Gastrocnemius medialis (tissue), 4 donors: ENCODE results near the gene DDX60. TPM values are rescaled to one million over a fixed set of nuclear protein-coding genes. Genes with fewer than 3 reads are reported as not detected.
"Not testable (repeated sequence)": the region's sequence is repeated elsewhere in the genome, so short reads cannot be mapped to it uniquely, and the experiment has no call there.

ENCODE experiments used
- ATAC-seq, 2 donors: fragments of 150-250 bp; one replicate each; pipeline ENCODE4 v1.9.1; 2016
- DNase-seq, 2 donors: peaks; one replicate each; pipeline ENCODE4 v3.0.0-alpha.2; 2019
- H3K27ac ChIP-seq, 4 donors: fragments of 200-600 bp; sonication (generic); 1 replicate in 1 of 4; 2 replicates in 3 of 4; pipeline ENCODE4 v1.5.1; 2016 to 2018; ENCODE audit warnings: mild to moderate bottlenecking in 2 of 4, moderate library complexity in 1 of 4
- H3K27me3 ChIP-seq, 3 donors: fragments of 200-600 bp; sonication (generic) in 2 of 3; 1 replicate in 1 of 3; 2 replicates in 2 of 3; pipeline versions ENCODE4 v1.5.1 to v1.6.0; 2016 to 2019; ENCODE audit warnings: mild to moderate bottlenecking in 1 of 3, moderate library complexity in 1 of 3
- H3K36me3 ChIP-seq, 2 donors: fragments of 200-600 bp; sonication (generic) in 1 of 2; one replicate each; pipeline ENCODE4 v1.5.1; 2017 to 2018
- H3K4me1 ChIP-seq, 2 donors: fragments of 200-600 bp; sonication (generic) in 1 of 2; one replicate each; pipeline ENCODE4 v1.5.1; 2016 to 2017; ENCODE audit warnings: mild to moderate bottlenecking in 2 of 2
- H3K4me3 ChIP-seq, 4 donors: fragments of 200-600 bp; sonication (generic) in 3 of 4; 1 replicate in 1 of 4; 2 replicates in 3 of 4; pipeline ENCODE4 v1.5.1; 2016 to 2019; ENCODE audit warnings: mild to moderate bottlenecking in 2 of 4
- H3K9me3 ChIP-seq, 3 donors: fragments of 200-600 bp; sonication (generic) in 2 of 3; 1 replicate in 1 of 3; 2 replicates in 2 of 3; pipeline ENCODE4 v1.5.1; 2016 to 2019
- CTCF ChIP-seq, 5 experiments: fragments of 450-650 bp in 3 of 5; fragments of 200-600 bp in 2 of 5; sonication (generic) in 2 of 5; IDR thresholded peaks in 4 of 5; conservative IDR thresholded peaks in 1 of 5; 1 replicate in 4 of 5; 2 replicates in 1 of 5; pipeline ENCODE4 v1.5.1; 2016 to 2019; ENCODE audit warnings: antibody characterized with exemption in 5 of 5, mild to moderate bottlenecking in 3 of 5, moderate library complexity in 3 of 5
- POLR2A ChIP-seq, 2 donors: fragments of 450-650 bp; IDR thresholded peaks; one replicate each; pipeline ENCODE4 v1.6.1; 2017; ENCODE audit warnings: antibody characterized with exemption in 2 of 2, mild to moderate bottlenecking in 2 of 2, moderate library complexity in 2 of 2
- in situ Hi-C, 4 donors: fragments of 200-750 bp; cut with MboI; loops; one replicate each; pipeline versions ENCODE4 v1.15.0 to v1.8.0; 2017; ENCODE audit warnings: low sequenced_read_pairs in 4 of 4
- intact Hi-C: fragments of 100-400 bp; cut with DNase I; formaldehyde crosslinking; loops from one replicate; pipeline ENCODE4 v1.15.1; 2023; ENCODE audit warnings: low total_unique reads
- total RNA-seq, 4 donors: library from RNA; depleted of rRNA; stranded (reverse); fragments of >200 nt; gene quantifications; one replicate each; pipeline versions ENCODE4 v1.1.0 to v1.2.3, GENCODE V29; 2016

The DDX60 gene
- total RNA-seq, 4 donors from 2014 or later = 1.6 to 12.1 (median 3.6) TPM

GRCh38 chr4:168308912-168309311, 9.6 kb downstream of the DDX60 start:
- TF ChIP-seq CTCF (IDR thresholded peaks at IDR 0.05 in 4 of 5, conservative IDR thresholded peaks at IDR 0.05 in 1 of 5) = no peak
- TF ChIP-seq POLR2A (IDR thresholded peaks at IDR 0.05) = no peak
- no peak for ATAC-seq
- DNase-seq = no peak
- H3K9me3 ChIP-seq = no peaks in the 10 kb centered on the region
- H3K4me1 ChIP-seq = no peaks in the 10 kb centered on the region
- intact Hi-C loops = no loop called here
- H3K27ac ChIP-seq = no peak overlapping the region
- peaks cover 0 to 7% of the 10 kb centered on the region in 2 donors for H3K36me3 ChIP-seq
- in situ Hi-C loops = no loop called here
- no peaks in the 10 kb centered on the region for H3K27me3 ChIP-seq
- no peak overlapping the region for H3K4me3 ChIP-seq

DNA sequence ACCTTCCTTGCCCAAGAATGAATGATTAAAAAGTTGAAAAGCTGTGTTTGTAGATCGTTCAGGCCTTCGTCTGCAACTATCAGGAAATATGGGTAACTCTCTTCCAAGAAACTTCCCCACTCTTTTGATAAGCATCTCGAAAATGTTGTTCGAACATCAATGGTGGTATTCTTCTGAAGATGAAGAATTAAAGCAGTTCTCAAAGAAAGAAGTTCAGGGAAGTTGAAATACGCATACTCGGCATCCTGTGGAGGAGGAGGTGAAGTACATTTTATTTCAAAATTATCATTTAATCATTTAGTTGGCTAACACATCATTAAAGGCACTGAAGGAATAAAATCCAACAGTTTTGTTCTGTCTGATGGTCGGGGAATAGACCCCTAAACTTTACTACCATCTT, 12.1 kb downstream of the DDX60 start:
- no peak for TF ChIP-seq CTCF (IDR thresholded peaks at IDR 0.05 in 4 of 5, conservative IDR thresholded peaks at IDR 0.05 in 1 of 5)
- no peak for TF ChIP-seq POLR2A (IDR thresholded peaks at IDR 0.05)
- intact Hi-C loops (no loop called here), in situ Hi-C loops (no loop called here)

GRCh38 chr4:168304744-168305459, 13.7 kb downstream of the DDX60 start:
- in situ Hi-C loops (no loop called here), intact Hi-C loops (no loop called here)
- H3K9me3 ChIP-seq = no peaks in the 10 kb centered on the region
- peaks cover 0 to 7% of the 10 kb centered on the region in 2 donors for H3K36me3 ChIP-seq
- H3K27ac ChIP-seq = no peak overlapping the region
- H3K4me3 ChIP-seq = no peak overlapping the region
- DNase-seq = no peak
- TF ChIP-seq CTCF (IDR thresholded peaks at IDR 0.05 in 4 of 5, conservative IDR thresholded peaks at IDR 0.05 in 1 of 5) (no peak), POLR2A (IDR thresholded peaks at IDR 0.05) (no peak)
- H3K27me3 ChIP-seq = no peaks in the 10 kb centered on the region
- no peaks in the 10 kb centered on the region for H3K4me1 ChIP-seq
- ATAC-seq = no peak

More for the DNA sequence above, 12.1 kb downstream of the DDX60 start:
- H3K9me3 ChIP-seq = no peaks in the 10 kb centered on the region
- no peaks in the 10 kb centered on the region for H3K27me3 ChIP-seq
- ATAC-seq = no peak
- H3K4me1 ChIP-seq = no peaks in the 10 kb centered on the region
- DNase-seq = no peak
- peaks cover 0 to 7% of the 10 kb centered on the region in 2 donors for H3K36me3 ChIP-seq
- no peak overlapping the region for H3K27ac ChIP-seq
- no peak overlapping the region for H3K4me3 ChIP-seq

DNA sequence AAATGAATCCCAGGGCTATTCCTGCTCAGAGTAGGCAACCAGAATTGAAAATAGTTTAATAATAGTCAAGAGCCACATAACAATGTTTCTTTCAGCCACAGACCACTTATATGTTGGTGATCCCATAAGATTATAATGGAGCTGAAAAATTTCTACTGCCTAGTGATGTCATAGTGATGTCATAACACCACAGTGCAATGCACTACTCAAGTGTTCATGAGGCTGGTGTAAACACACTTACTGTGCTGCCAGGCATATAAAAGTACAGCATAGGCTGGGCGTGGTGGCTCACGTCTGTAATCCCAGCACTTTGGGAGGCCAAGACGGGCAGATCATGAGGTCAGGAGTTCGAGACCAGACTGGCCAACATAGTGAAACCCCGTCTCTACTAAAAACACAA, 15.1 kb downstream of the DDX60 start:
- in situ Hi-C loops, intact Hi-C loops, ATAC-seq: not testable (repeated sequence)

DNA sequence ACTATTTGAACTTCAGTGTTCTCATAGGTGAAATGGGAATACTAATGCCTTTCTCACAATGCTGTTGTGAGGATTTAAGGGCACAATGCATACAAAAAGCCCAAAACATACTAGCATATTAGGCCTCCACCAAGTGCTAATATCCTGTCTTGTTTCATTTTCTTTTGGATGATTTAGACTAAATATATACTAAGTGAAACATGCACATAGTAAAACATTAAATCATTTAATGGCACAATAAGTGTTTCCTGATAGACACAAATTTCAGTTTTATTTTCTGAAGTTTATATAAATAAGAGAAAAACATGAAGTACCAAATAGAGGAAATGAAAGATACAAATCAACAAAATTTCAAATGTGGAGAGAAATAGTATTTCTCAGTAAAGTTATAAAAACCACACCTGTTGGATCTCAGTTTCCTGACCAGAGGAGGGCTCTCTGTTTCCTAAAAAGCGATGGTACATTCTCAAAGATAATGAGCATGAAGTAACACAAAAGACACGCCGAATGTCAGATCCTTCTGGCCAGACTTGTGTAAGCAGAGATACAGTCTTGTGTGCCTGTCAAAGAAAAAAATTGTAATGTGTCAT, 25.1 kb downstream of the DDX60 start:
- H3K27ac ChIP-seq = no peak overlapping the region
- in situ Hi-C loops = no loop called here
- intact Hi-C loops = no loop called here
- H3K4me1 ChIP-seq = no peaks in the 10 kb centered on the region
- no peaks in the 10 kb centered on the region for H3K27me3 ChIP-seq
- TF ChIP-seq CTCF (IDR thresholded peaks at IDR 0.05 in 4 of 5, conservative IDR thresholded peaks at IDR 0.05 in 1 of 5) (no peak), POLR2A (IDR thresholded peaks at IDR 0.05) (no peak)
- DNase-seq = no peak
- H3K9me3 ChIP-seq = no peaks in the 10 kb centered on the region
- no peaks in the 10 kb centered on the region for H3K36me3 ChIP-seq
- no peak overlapping the region for H3K4me3 ChIP-seq
- no peak for ATAC-seq

More for the DNA sequence above, 15.1 kb downstream of the DDX60 start:
- not testable (repeated sequence) for H3K4me3 ChIP-seq, DNase-seq, H3K27ac ChIP-seq, H3K36me3 ChIP-seq, H3K27me3 ChIP-seq, H3K4me1 ChIP-seq, H3K9me3 ChIP-seq
